Renal pelvis (tissue), 12 donors: ENCODE results near the gene SUCNR1. TPM values are rescaled to one million over a fixed set of nuclear protein-coding genes. Genes with fewer than 3 reads are reported as not detected.
A peak's percentile ranks its signal among the peaks of the same experiment; 100 is the strongest.
"Not testable (repeated sequence)": the region's sequence is repeated elsewhere in the genome, so short reads cannot be mapped to it uniquely, and the experiment has no call there.

Experiments used
- DNase-seq: peaks from one replicate; pipeline ENCODE4 v3.0.0-alpha.2; 2013
- long read RNA-seq, 16 experiments: transcript quantifications; one replicate each; lab custom pipeline, GENCODE V29; 2026
- polyA plus RNA-seq, 3 donors: library from polyadenylated mRNA; unstranded; fragments of 120-200 nt; gene quantifications; one replicate each; pipeline ENCODE4 v1.2.1, GENCODE V29; 2013; ENCODE audit not compliant: insufficient read length in 3 of 3

SUCNR1 gene, protein sequence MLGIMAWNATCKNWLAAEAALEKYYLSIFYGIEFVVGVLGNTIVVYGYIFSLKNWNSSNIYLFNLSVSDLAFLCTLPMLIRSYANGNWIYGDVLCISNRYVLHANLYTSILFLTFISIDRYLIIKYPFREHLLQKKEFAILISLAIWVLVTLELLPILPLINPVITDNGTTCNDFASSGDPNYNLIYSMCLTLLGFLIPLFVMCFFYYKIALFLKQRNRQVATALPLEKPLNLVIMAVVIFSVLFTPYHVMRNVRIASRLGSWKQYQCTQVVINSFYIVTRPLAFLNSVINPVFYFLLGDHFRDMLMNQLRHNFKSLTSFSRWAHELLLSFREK
- 1 to 10 TPM; 5.5 to 6.6 (median 6.5) TPM for polyA plus RNA-seq
- long read RNA-seq, donor 1, full-length matches to known transcripts = 2 of 7 reads
- long read RNA-seq, donor 1, partial matches to known transcripts = 5 of 7 reads
- long read RNA-seq, donor 1, other reads (novel, unspliced or antisense) = 0 of 7 reads
- long read RNA-seq, donor 2, full-length matches to known transcripts = 5 of 5 reads
- long read RNA-seq, donor 2, partial matches to known transcripts = 0 of 5 reads
- long read RNA-seq, donor 2, other reads (novel, unspliced or antisense) = 0 of 5 reads
- long read RNA-seq, donor 3, full-length matches to known transcripts = 4 of 4 reads
- long read RNA-seq, donor 3, partial matches to known transcripts = 0 of 4 reads
- long read RNA-seq, donor 3, other reads (novel, unspliced or antisense) = 0 of 4 reads
- long read RNA-seq, donor 4, full-length matches to known transcripts = 3 of 3 reads
- long read RNA-seq, donor 4, partial matches to known transcripts = 0 of 3 reads
- long read RNA-seq, donor 4, other reads (novel, unspliced or antisense) = 0 of 3 reads
- long read RNA-seq, donor 5 = 0 reads
- long read RNA-seq, donor 6, full-length matches to known transcripts = 2 of 2 reads
- long read RNA-seq, donor 6, partial matches to known transcripts = 0 of 2 reads
- long read RNA-seq, donor 6, other reads (novel, unspliced or antisense) = 0 of 2 reads
- long read RNA-seq, donor 7, full-length matches to known transcripts = 1 of 1 reads
- long read RNA-seq, donor 7, partial matches to known transcripts = 0 of 1 reads
- long read RNA-seq, donor 7, other reads (novel, unspliced or antisense) = 0 of 1 reads
- long read RNA-seq, donor 8 = 0 reads
- long read RNA-seq, donor 9, full-length matches to known transcripts = 9 of 9 reads
- long read RNA-seq, donor 9, partial matches to known transcripts = 0 of 9 reads
- long read RNA-seq, donor 9, other reads (novel, unspliced or antisense) = 0 of 9 reads
- long read RNA-seq, donor 10, full-length matches to known transcripts = 2 of 2 reads
- long read RNA-seq, donor 10, partial matches to known transcripts = 0 of 2 reads
- long read RNA-seq, donor 10, other reads (novel, unspliced or antisense) = 0 of 2 reads
- long read RNA-seq, donor 11, full-length matches to known transcripts = 4 of 4 reads
- long read RNA-seq, donor 11, partial matches to known transcripts = 0 of 4 reads
- long read RNA-seq, donor 11, other reads (novel, unspliced or antisense) = 0 of 4 reads
- long read RNA-seq, donor 12, full-length matches to known transcripts = 1 of 1 reads
- long read RNA-seq, donor 12, partial matches to known transcripts = 0 of 1 reads
- long read RNA-seq, donor 12, other reads (novel, unspliced or antisense) = 0 of 1 reads
- long read RNA-seq, donor 13, full-length matches to known transcripts = 3 of 3 reads
- long read RNA-seq, donor 13, partial matches to known transcripts = 0 of 3 reads
- long read RNA-seq, donor 13, other reads (novel, unspliced or antisense) = 0 of 3 reads
- long read RNA-seq, donor 14 = 0 reads
- long read RNA-seq, donor 15, full-length matches to known transcripts = 2 of 2 reads
- long read RNA-seq, donor 15, partial matches to known transcripts = 0 of 2 reads
- long read RNA-seq, donor 15, other reads (novel, unspliced or antisense) = 0 of 2 reads
- long read RNA-seq, donor 16, full-length matches to known transcripts = 6 of 6 reads
- long read RNA-seq, donor 16, partial matches to known transcripts = 0 of 6 reads
- long read RNA-seq, donor 16, other reads (novel, unspliced or antisense) = 0 of 6 reads

DNA sequence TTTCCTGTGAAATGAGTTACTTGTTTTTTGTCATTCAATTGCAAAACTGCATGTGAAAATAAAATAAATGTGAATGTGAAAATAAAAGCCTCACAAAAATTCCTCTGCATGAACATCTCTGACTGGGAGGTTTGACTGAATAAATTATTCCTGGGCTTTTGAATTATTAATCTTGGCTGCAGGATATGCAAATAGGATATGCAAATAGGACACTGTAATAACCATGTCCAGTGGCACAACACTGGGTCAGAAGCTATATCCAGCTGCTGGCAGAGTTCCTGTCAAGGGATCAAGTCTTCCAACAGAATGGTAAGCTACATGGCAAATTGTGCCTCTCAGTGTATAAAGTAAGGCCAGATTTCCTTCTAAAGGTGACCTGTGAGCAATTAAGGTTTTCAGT lies at the start of gene SUCNR1:
TSS of gene SUCNR1 (plus strand) at position 246 of the 400 bp plus-strand sequence. CDS start 6,250 bp downstream, outside the sequence.
- no peak for DNase-seq

DNA sequence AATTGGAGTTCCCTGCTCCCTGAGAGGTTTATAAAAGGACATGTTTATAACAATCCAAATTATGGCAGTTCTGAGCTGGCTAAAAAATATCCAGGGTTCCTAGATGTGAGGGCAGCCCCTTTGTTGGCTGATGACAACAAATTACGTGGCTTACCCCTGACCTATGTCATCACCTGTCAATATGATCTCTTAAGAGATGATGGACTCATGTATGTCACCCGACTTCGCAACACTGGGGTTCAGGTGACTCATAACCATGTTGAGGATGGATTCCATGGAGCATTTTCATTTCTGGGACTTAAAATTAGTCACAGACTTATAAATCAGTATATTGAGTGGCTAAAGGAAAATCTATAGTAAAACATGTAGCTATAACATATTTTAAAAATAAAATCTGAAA lies 45.6 kb upstream of the SUCNR1 start:
- no peak for DNase-seq

DNA sequence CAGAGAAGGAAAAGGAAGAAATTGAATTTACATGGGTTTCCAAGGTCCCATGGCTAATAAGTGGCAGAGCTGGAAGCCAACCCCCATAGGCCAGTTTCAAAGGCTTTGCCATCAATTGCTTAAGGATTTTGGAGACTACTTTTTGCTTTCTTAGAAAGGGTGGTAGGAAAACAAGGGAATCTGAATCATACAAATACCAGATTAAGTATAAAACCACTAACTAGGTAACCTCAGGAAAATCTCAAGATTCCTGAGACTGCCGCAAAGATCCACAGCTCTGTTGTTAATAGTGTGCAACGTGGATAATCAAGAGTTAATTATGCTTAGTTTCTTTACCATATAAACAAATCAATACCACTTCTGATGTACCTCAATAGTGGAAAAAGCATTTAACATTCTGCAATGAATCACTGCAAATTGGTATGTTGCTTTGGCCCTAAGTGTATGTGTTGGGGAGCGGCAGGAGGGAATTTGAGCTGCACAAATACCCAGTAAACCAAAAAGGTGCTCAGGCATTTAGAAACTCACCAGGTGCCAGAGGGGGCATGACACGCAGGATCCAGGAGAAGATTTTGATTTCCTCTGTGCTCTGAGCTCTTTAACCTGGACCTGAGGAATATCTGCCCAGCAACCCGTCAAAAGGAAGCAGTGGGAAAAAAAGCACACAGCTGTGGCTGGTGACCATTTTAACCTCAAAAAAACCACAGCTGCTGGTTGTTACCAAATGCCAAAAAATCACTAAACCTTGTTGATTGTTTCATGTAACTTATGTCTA lies 37.5 kb upstream of the SUCNR1 start:
- no peak for DNase-seq

DNA sequence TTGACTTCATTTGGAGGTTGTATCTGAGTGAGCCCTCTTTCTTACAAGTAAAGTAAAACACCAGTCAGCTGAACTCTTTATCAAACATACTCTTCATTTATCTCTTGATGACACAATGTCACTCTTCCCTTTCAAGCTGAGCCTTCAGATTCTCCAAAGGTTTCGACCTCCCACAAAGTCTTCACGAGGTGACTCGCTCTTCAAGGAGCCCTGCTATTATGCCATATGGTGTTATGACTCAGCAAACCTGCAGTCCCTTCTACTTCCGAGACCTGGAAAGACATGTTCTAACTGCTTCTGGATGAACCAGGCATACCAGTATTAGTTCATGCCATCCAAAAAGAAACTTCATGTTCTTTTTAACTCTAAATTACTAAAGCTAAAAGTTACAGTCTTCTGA lies 36.4 kb upstream of the SUCNR1 start:
- no peak for DNase-seq

DNA sequence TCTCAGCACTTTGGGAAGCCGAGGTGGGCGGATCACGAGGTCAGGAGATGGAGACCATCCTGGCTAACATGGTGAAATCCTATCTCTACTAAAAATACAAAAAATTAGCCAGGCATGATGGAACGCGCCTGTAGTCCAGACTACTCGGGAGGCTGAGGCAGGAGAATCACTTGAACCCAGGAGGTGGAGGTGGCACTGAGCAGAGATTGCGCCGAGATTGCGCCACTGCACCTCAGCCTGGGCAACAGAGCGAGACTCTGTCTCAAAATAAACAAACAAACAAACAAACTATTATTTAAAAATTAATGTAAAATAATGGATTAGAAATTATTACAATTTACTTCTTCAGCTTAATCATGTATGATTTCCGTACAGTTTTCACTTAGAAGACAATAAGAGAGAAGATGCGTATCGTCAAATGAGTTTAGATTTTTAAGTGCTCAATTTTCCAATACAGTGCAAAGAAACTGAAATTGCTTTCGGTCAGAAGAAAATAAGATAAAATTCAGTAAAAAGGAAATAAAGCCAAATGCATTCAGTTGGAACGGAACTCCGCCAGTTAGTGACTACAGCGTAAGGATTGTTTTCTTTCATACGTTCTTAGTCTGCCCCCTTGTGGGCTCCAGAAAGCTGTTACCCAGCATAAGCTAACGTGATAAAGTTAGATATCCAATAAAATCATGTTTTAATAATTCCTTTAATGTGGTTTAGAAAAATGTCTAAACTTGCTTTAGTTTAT lies 34.7 kb upstream of the SUCNR1 start:
- DNase-seq = peak; percentile 74

DNA sequence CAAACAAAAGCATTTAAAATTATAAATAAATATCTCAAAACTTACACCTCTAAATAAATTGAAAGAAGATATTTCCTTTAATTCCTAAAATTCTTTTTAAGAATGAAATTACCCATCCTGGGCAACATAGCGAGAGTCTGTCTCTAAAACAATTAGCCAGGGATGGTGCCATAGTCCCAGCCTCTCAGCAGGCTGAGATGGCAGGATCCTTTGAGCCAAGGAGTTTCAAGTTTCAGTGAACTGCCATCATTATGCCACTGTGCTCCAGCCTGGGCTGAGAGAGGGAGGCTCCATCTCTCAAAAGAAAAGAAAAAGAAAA lies 34.2 kb upstream of the SUCNR1 start:
- no peak for DNase-seq

DNA sequence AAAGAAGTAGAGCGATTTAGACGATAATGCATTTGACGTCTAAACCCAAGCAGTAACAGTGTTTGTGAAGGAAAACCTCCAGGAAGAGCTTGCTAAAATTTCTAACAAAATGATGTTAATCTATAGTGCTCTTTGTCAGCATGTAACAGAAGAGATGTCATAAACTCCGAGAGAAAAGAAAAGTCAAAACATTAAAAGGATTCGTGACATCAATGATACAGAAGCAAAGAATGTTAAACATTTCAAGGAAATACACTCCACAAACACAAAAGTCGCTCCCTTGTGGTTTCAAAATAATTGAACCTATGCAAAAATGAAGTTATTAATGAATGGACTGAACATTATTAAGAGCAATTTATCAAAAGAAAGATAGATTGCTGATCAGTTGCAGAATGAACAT lies 31.6 kb upstream of the SUCNR1 start:
- no peak for DNase-seq

DNA sequence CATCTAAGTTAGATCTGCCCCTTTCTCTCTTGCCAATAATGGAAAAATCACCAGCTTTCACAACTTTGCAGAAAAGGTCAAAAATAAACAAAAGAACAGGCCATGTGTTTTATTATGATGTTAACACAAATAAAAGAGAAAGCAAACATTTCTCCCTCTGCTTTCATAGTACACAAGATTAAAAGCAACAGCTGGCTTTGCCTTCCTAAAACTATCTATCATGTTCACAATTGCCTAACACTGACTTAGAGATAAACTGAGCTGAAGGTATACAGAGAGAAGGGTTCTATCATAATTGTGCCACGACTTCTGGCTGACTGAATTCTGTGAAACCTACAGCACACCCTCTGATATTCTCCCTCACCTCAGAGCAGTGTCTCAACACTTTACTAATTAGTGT lies 30.2 kb upstream of the SUCNR1 start:
- DNase-seq = no peak

DNA sequence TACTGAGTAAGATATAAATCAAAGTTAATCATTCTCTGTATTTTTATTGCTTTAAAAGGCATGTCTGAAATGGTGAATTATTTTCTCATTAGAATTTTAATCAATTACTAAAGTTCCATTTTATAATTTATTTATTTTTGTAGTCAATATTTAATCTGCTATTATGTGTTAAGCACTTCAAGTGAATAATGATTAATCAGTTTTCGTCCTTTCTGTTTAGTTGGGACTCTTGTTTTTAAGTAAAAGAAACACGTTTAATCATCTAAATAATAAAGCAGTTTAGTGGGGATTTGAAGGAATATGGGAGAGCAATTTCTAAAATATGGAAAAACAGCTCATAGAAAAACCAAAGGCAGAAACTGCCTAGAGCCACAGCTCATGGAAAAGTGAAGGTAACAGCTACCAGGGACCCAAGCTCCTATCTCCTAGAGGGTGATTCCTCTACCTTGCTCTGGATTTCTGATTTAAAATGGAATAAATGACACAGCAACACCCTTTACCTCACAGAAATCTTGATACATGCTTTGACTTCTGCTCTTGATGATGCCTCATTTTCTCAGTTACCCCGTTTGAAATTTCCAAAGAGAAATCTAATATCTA lies 28.0 kb upstream of the SUCNR1 start:
- DNase-seq = no peak

DNA sequence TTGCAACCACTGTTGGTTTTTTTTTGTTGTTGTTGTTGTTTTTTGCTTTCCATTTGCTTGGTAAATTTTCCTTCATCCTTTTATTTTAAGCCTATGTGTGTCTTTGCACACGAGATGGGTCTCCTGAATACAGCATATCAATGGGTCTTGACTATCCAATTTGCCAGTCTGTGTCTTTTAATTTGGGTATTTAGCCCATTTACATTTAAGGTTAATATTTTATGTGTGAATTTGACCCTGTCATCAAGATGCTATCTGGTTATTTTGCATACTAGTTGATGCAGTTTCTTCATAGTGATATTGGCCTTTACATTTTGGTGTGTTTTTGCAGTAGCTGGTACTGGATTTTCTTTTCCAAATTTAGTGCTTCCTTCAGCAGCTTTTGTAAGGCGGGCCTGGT lies 23.4 kb upstream of the SUCNR1 start:
- not testable (repeated sequence) for DNase-seq

DNA sequence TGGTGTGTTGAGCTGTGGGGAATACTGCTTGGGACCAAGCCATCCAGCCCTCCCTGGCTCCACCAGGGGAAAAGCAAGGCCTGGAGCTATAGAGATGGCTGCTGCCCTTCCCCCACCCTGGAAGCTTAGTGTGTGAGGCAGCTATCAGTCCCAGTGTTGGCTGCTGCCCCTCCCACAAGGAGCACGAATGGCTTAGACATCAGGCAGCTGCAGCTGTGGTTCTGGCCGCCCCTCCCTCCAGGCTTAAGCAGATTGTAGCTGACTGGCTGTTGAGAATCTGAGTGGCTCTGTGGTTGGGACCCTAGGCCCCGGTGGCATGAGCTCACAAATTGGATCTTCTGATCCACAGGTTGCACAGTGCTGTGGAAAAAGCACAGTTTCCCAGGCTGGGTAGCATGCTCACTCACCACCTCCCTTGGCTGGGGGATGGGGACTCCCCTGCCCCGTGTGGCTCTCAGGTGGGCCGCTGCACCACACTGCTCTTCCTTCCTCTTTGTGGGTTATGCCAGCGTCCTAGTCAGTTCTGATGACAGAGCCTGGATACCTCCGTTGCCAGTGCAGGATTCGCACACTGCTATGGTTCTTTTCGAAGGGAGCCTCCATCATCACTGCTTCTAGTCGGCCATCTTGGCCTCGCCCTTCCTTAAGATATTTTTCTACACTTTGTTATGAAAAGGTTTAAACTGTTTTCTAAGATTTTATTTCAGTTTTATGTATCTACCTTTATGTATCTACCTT lies 21.2 kb upstream of the SUCNR1 start:
- no peak for DNase-seq

DNA sequence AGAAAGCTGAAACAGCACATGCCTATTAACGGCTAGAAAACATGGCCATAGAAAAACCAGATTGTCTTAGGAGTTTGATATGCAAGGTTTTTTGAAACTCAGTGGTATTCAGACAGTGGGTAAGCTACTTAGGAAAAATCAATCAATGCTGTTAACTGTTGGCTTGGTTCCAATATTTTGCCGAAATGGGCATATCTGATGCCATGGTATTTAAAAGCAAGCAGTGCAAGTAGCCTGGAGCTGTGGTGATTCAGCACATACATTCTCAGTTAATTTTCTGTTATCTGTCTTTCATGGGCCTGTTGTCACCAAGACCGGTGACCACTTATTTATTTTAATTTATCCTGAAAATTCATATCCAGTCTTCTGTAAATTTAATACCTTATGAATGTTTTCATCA lies 17.3 kb upstream of the SUCNR1 start:
- no peak for DNase-seq

DNA sequence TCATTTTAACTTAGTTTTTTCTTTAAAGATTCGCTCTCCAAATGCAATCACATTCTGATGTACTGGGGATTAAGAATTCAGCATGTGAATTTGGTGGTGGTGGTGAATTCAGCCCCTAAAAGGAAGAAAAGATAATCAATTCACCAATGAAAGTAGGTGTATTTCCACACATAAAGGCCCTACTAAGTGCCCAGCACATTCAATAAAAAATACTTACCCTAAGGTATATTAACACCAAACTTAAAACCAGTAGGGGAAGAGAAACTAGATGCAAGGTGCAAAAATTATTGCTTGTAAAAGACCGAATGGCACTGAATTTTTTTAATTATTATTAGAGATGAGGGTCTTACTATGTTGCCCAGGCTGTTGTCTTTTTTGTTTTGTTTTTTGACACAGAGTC lies 16.8 kb upstream of the SUCNR1 start:
- no peak for DNase-seq

DNA sequence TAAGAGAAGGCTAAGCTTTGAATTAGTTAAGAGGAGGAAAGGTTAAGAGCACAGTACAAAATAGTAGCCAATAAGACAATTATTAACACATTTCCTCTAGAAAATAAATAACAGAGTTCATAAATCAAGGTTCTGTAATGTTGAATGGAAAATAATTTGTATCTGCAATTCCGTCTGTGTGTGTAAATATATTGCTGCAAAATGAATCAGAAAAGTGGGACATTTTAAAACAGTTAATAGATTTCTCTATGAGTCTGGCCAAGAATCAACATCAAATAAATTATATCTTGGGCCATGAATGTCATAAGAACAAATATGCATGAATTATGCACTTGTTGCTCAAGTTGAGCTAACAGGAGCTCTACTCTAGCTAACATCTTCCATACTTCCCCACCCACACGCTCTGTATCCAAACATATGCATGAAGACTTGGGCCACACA lies 14.2 kb upstream of the SUCNR1 start:
- no peak for DNase-seq

DNA sequence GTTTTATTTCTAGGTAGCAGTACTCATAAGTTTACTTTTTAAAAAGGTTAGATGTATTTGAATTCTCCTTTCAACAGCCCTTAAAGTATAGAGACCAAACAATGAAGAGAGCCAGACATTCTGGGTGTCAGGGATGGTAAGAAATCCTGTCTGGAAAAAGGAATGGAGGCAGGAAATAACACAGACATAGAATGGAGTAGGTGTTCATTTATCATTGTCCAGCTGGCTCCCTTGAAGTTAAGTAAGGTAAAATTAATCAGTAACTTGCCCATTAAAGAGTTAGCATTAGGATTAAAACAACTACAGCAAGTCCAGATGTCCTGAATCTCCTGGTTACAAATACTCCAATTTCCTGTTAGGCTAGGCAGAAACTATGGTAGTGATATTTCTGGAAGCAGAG lies 13.5 kb upstream of the SUCNR1 start:
- DNase-seq = no peak

DNA sequence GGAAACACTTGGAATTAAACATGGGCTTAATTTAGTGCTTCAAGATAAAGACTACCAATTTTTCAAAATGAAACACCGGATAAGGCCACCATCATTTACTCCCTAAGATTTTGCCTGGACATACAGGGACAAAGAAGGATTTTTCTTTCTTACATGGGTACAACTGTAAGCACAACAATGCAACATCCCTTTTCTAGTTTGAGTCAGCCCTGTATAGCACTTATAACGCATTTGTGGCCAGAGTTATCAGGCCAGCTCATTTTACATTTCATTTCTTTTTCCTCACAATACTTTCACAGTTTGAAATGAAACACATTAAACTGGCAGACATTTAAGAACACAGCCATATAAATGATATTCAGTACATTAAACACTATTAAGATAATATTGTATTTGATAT lies 9.8 kb upstream of the SUCNR1 start:
- no peak for DNase-seq

DNA sequence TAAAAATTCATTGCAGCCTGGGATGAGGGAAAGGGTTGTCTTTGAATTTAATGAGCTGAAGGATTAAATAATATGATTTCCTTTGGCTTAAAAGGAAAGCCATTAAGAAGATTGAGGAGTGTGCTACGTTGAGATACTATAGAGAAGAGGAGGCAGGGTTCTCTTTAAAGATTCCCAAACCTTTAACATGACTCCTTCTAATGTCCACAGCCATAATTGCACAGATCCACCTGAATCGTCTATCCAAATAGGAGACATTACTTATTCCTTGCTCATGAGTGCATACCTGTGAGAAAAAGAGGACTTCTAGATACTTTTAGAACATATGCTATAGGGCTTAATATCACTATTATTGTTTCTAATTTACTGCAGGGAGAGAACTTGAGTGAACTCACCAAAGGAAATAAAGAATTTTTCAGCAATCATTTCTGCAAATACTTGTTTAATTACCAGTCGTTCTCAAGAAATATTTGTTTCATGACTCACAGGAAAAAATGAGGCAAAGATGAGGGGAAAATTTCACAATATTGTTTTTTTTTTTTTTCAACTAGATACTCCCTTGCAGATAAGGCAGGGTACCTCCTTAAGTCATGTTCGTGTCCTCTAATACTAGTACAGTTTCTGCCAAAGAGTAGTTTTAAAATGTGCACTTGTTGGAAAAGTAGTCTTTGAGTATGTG lies 8.9 kb upstream of the SUCNR1 start:
- DNase-seq = no peak
